Lower leg skin (tissue), 4 donors: ENCODE measurements around the gene FIGN. TPM values are rescaled to one million over a fixed set of nuclear protein-coding genes. Genes with fewer than 3 reads are reported as not detected.
A peak's percentile ranks its signal among the peaks of the same experiment; 100 is the strongest.

Experiments used
- DNase-seq, 2 donors: peaks; one replicate each; pipeline ENCODE4 v3.0.0-alpha.2; 2019; ENCODE audit warnings: low spot score in 2 of 2
- H3K4me3 ChIP-seq: fragments of 200-600 bp; sonication (generic); 2 replicates; pipeline ENCODE4 v1.5.1; 2017; ENCODE audit warnings: mild to moderate bottlenecking, low read depth; ENCODE audit not compliant: poor library complexity, severe bottlenecking
- CTCF ChIP-seq, 3 donors: fragments of 450-650 bp; IDR thresholded peaks; one replicate each; pipeline ENCODE4 v1.5.1; 2016; ENCODE audit warnings: antibody characterized with exemption in 3 of 3, mild to moderate bottlenecking in 3 of 3, moderate library complexity in 2 of 3
- POLR2A ChIP-seq, 2 donors: fragments of 450-650 bp; IDR thresholded peaks; one replicate each; pipeline ENCODE4 v1.6.1; 2016 to 2017; ENCODE audit warnings: antibody characterized with exemption in 2 of 2, mild to moderate bottlenecking in 1 of 2, moderate library complexity in 1 of 2
- WGBS, 2 donors: methylation state at CpG; one replicate each; pipeline ENCODE4 v1.1.5; 2018; 5-methylcytosine and 5-hydroxymethylcytosine counted together
- intact Hi-C: fragments of 100-400 bp; cut with DNase I; formaldehyde crosslinking; loops from one replicate; pipeline ENCODE4 v1.15.0; 2023; ENCODE audit warnings: low total_unique reads
- total RNA-seq, 4 donors: library from RNA; depleted of rRNA; stranded (reverse); fragments of >200 nt; gene quantifications; one replicate each; pipeline ENCODE4 v1.1.0, GENCODE V29; 2016

The FIGN gene
- total RNA-seq, 4 donors from 2014 or later, result 0.88 to 1.8 (median 1.1) TPM

GRCh38 chr2:163751696-163752095 is 15.9 kb upstream of the FIGN start:
- TF ChIP-seq CTCF (IDR thresholded peaks at IDR 0.05) (no peak), POLR2A (IDR thresholded peaks at IDR 0.05) (no peak)
- no peak for DNase-seq
- H3K4me3 ChIP-seq, result no peak overlapping the region
- intact Hi-C loops, result no loop called here

GRCh38 chr2:163748420-163748819 is 12.6 kb upstream of the FIGN start:
- TF ChIP-seq CTCF (IDR thresholded peaks at IDR 0.05), result no peak
- TF ChIP-seq POLR2A (IDR thresholded peaks at IDR 0.05), result no peak
- intact Hi-C loops, result no loop called here
- H3K4me3 ChIP-seq, result no peak overlapping the region
- no peak for DNase-seq

GRCh38 chr2:163741435-163741834 is 5.6 kb upstream of the FIGN start:
- TF ChIP-seq POLR2A (IDR thresholded peaks at IDR 0.05), result no peak
- no peak for DNase-seq
- 75 to 76% methylated on average over 5 of the region's 5 CpGs for WGBS, 2 donors
- no peak overlapping the region for H3K4me3 ChIP-seq
- intact Hi-C loops, result no loop called here

- WGBS, 2 donors, result 63 to 68% methylated on average over 2 of the region's 2 CpGs
- DNase-seq, result no peak
- no peak overlapping the region for H3K4me3 ChIP-seq
- TF ChIP-seq CTCF (IDR thresholded peaks at IDR 0.05), result no peak
- TF ChIP-seq POLR2A (IDR thresholded peaks at IDR 0.05), result no peak
- intact Hi-C loops, result no loop called here
Observed at GRCh38 chr2:163737563-163737962, 1.8 kb upstream of the FIGN start.

- H3K4me3 ChIP-seq, result no peak overlapping the region
- no peak for DNase-seq
- intact Hi-C loops, result no loop called here
- WGBS, 2 donors, result 45 to 48% methylated on average over 5 of the region's 5 CpGs
- TF ChIP-seq POLR2A (IDR thresholded peaks at IDR 0.05) (no peak), CTCF (IDR thresholded peaks at IDR 0.05) (no peak)
Observed at GRCh38 chr2:163737190-163737439, 1.3 kb upstream of the FIGN start.

GRCh38 chr2:163736433-163737189 is 803 bp upstream of the FIGN start:
- H3K4me3 ChIP-seq, result peak overlapping the region; percentile 28
- intact Hi-C loops, result no loop called here
- DNase-seq, result peak in 1 of 2 donors; percentile 86
- WGBS, 2 donors, result 4 to 7% methylated on average over 25 to 32 of the region's 54 CpGs
- no peak for TF ChIP-seq POLR2A (IDR thresholded peaks at IDR 0.05)
- TF ChIP-seq CTCF (IDR thresholded peaks at IDR 0.05), result no peak
